HepG2 (cell line): ENCODE data around the gene HDAC3. TPM values are rescaled to one million over a fixed set of nuclear protein-coding genes. Genes with fewer than 3 reads are reported as not detected.

ENCODE experiments used
- ATF7 ChIP-seq, 2 experiments: fragments of 450-650 bp in 1 of 2; sonication (generic) in 1 of 2; formaldehyde crosslinking in 1 of 2; IDR thresholded peaks; 2 replicates each; pipeline versions ENCODE4 v1.4.0 to v1.6.1; 2016 to 2020; ENCODE audit warnings: antibody characterized with exemption in 1 of 2, mild to moderate bottlenecking in 1 of 2, missing genetic modification reagents in 1 of 2
- GLMP ChIP-seq: sonication (generic); formaldehyde crosslinking; IDR thresholded peaks from 2 replicates; pipeline ENCODE4 v1.9.0; 2021; ENCODE audit warnings: missing genetic modification reagents, mild to moderate bottlenecking, borderline replicate concordance
- HNF4A ChIP-seq: sonication (generic); formaldehyde crosslinking; IDR thresholded peaks from 2 replicates; pipeline ENCODE4 v1.4.0; 2020; ENCODE audit warnings: missing genetic modification reagents
- ISL2 ChIP-seq: sonication (generic); formaldehyde crosslinking; IDR thresholded peaks from 2 replicates; pipeline ENCODE4 v1.5.0; 2020; ENCODE audit warnings: missing genetic modification reagents
- PAXIP1 ChIP-seq: sonication (generic); formaldehyde crosslinking; conservative IDR thresholded peaks from 2 replicates; pipeline ENCODE4 v1.4.0; 2020; ENCODE audit warnings: mild to moderate bottlenecking, missing genetic modification reagents, moderate library complexity
- RBM22 ChIP-seq: fragments of 200-400 bp; formaldehyde crosslinking; optimal IDR thresholded peaks from 2 replicates; pipeline ENCODE3; 2017; ENCODE audit warnings: mild to moderate bottlenecking, low read length, moderate library complexity
- TSC22D2 ChIP-seq: sonication (generic); formaldehyde crosslinking; IDR thresholded peaks from 2 replicates; pipeline ENCODE4 v1.5.1; 2020; ENCODE audit warnings: missing genetic modification reagents, mild to moderate bottlenecking, borderline replicate concordance
- polyA plus RNA-seq, 8 experiments: library from polyadenylated mRNA; depleted of rRNA in 3 of 8; stranded (reverse) in 7 of 8; unstranded in 1 of 8; fragments of >200 nt; fragmentation: Illumina TruSeq in 4 of 8; extraction: Trizol in 4 of 8; gene quantifications; 2 replicates each; pipeline versions ENCODE4 v1.2.1 to v1.2.3, GENCODE V29; 2011 to 2016; ENCODE audit warnings: low read depth in 4 of 8, missing spikeins in 1 of 8, mixed read lengths in 1 of 8; ENCODE audit not compliant: insufficient read depth in 1 of 8
- total RNA-seq, 5 experiments: library from RNA; depleted of rRNA; stranded (reverse); fragments of >200 nt; fragmentation: Illumina TruSeq; extraction: Trizol; gene quantifications; 2 replicates each; pipeline ENCODE4 v1.2.3, GENCODE V29; 2016; ENCODE audit warnings: low read depth in 1 of 5
- TF ChIP-seq, protein P1 (sequence below): sonication (generic); formaldehyde crosslinking; IDR thresholded peaks from 2 replicates; pipeline ENCODE4 v1.5.1; 2020; ENCODE audit warnings: mild to moderate bottlenecking, missing genetic modification reagents, moderate library complexity

Gene HDAC3
- total and polyA plus RNA-seq, 2 of the 13 experiments (the other 11 are each of a cell fraction or from before 2014, with no cell fraction given) = 84.0 to 94.1 TPM

DNA sequence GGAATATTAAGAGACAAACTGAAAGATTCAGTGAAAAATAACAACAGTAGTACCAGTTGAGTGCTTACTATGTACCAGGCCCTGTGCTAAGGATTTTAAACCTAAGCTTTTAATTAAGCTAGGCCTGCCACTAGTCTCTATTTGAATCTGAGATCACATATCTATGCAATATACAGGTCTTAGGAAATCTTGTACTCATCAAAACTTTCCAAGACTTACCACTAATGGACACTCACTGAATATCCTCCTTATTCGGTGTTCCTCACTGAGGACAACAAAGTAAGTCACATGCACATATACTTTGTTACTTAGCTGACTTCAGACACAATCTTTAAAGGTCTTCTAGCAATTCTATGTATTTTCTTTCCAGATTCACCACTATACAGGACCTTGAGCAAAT is 50.4 kb downstream of the HDAC3 start (continued):
- no peak for TF ChIP-seq ISL2 (CRISPR knock-in tag)
- no peak for TF ChIP-seq GLMP (CRISPR knock-in tag)
- TF ChIP-seq, protein P1, sequence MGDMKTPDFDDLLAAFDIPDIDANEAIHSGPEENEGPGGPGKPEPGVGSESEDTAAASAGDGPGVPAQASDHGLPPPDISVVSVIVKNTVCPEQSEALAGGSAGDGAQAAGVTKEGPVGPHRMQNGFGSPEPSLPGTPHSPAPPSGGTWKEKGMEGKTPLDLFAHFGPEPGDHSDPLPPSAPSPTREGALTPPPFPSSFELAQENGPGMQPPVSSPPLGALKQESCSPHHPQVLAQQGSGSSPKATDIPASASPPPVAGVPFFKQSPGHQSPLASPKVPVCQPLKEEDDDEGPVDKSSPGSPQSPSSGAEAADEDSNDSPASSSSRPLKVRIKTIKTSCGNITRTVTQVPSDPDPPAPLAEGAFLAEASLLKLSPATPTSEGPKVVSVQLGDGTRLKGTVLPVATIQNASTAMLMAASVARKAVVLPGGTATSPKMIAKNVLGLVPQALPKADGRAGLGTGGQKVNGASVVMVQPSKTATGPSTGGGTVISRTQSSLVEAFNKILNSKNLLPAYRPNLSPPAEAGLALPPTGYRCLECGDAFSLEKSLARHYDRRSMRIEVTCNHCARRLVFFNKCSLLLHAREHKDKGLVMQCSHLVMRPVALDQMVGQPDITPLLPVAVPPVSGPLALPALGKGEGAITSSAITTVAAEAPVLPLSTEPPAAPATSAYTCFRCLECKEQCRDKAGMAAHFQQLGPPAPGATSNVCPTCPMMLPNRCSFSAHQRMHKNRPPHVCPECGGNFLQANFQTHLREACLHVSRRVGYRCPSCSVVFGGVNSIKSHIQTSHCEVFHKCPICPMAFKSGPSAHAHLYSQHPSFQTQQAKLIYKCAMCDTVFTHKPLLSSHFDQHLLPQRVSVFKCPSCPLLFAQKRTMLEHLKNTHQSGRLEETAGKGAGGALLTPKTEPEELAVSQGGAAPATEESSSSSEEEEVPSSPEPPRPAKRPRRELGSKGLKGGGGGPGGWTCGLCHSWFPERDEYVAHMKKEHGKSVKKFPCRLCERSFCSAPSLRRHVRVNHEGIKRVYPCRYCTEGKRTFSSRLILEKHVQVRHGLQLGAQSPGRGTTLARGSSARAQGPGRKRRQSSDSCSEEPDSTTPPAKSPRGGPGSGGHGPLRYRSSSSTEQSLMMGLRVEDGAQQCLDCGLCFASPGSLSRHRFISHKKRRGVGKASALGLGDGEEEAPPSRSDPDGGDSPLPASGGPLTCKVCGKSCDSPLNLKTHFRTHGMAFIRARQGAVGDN (CRISPR knock-in tag) = no peak
- no peak for TF ChIP-seq RBM22
- no peak for TF ChIP-seq PAXIP1 (CRISPR knock-in tag)
- TF ChIP-seq TSC22D2 (CRISPR knock-in tag) = no peak
- TF ChIP-seq HNF4A = no peak
- TF ChIP-seq ATF7 (IDR thresholded peaks at IDR 0.05) = no peak
- no peak for TF ChIP-seq ATF7 (CRISPR knock-in tag; IDR thresholded peaks at IDR 0.05)
